ENCODE measurements around the gene HNRNPF.

HNRNPF gene

GRCh38 chr10:43389867-43390266, 19.1 kb downstream of the HNRNPF start:
- H3K4me3 ChIP-seq (ENCODE audit: low read depth, low read length): no peak overlapping the region
- no peak for TF ChIP-seq CTCF (IDR thresholded peaks at IDR 0.05; ENCODE audit: borderline replicate concordance, insufficient read depth, low read depth, low read length)

- TF ChIP-seq CTCF (IDR thresholded peaks at IDR 0.05; ENCODE audit: borderline replicate concordance, insufficient read depth, low read depth, low read length): no peak
- no peak overlapping the region for H3K4me3 ChIP-seq (ENCODE audit: low read depth, low read length)
Observed at GRCh38 chr10:43387678-43388032, 21.3 kb downstream of the HNRNPF start.

GRCh38 chr10:43386981-43387677, 21.9 kb downstream of the HNRNPF start:
- TF ChIP-seq CTCF (IDR thresholded peaks at IDR 0.05; ENCODE audit: borderline replicate concordance, insufficient read depth, low read depth, low read length): no peak
- H3K4me3 ChIP-seq (ENCODE audit: low read depth, low read length): no peak overlapping the region

- no peak overlapping the region for H3K4me3 ChIP-seq (ENCODE audit: low read depth, low read length)
- no peak for TF ChIP-seq CTCF (IDR thresholded peaks at IDR 0.05; ENCODE audit: borderline replicate concordance, insufficient read depth, low read depth, low read length)
Observed at GRCh38 chr10:43386549-43386948, 22.4 kb downstream of the HNRNPF start.

- no peak for TF ChIP-seq CTCF (IDR thresholded peaks at IDR 0.05; ENCODE audit: borderline replicate concordance, insufficient read depth, low read depth, low read length)
Observed at GRCh38 chr10:43385412-43386004, 23.5 kb downstream of the HNRNPF start.

GRCh38 chr10:43384252-43385221, 24.4 kb downstream of the HNRNPF start:
- TF ChIP-seq CTCF (IDR thresholded peaks at IDR 0.05; ENCODE audit: borderline replicate concordance, insufficient read depth, low read depth, low read length): no peak
- H3K4me3 ChIP-seq (ENCODE audit: low read depth, low read length): no peak overlapping the region

More at GRCh38 chr10:43385412-43386004, 23.5 kb downstream of the HNRNPF start:
- no peak overlapping the region for H3K4me3 ChIP-seq (ENCODE audit: low read depth, low read length)

Data from GM12875 (cell line).